OCI-LY7 (cell line): Measurements from ENCODE around the gene RPL7L1. TPM values are rescaled to one million over a fixed set of nuclear protein-coding genes. Genes with fewer than 3 reads are reported as not detected.

Source experiments
- BruUV-seq: library from RNA; stranded (reverse); fragments of 400-500 nt; replicated peaks from 2 replicates; lab custom pipeline; 2021; lab: Mats Ljungman, UMichigan
- CTCF ChIA-PET: fragments of 300-600 bp; sonication (Branson Sonifier 250); formaldehyde crosslinking; loops from one replicate; lab custom pipeline; 2022; ENCODE audit warnings: antibody characterized with exemption; ENCODE audit not compliant: unreplicated experiment; lab: Charles Lee
- POLR2A ChIA-PET: fragments of 300-600 bp; sonication (Branson Sonifier 250); formaldehyde crosslinking; loops from one replicate; lab custom pipeline; 2022; ENCODE audit warnings: antibody characterized with exemption; lab: Charles Lee
- DNase-seq: peaks from one replicate; pipeline ENCODE4 v3.0.0-alpha.2; 2015; ENCODE audit warnings: low spot score
- H2AFZ ChIP-seq: fragments of 200-600 bp; sonication (generic), shearing (Covaris generic); 2 replicates; pipeline ENCODE4 v1.6.1; 2014; ENCODE audit warnings: mild to moderate bottlenecking, antibody characterized with exemption, low read length, moderate library complexity
- H3K27ac ChIP-seq: fragments of 200-600 bp; sonication (generic); 2 replicates; pipeline ENCODE4 v1.5.1; 2014; ENCODE audit warnings: mixed run types, low read depth, mild to moderate bottlenecking, moderate library complexity, low read length, inconsistent platforms; ENCODE audit not compliant: poor library complexity, severe bottlenecking
- H3K36me3 ChIP-seq: fragments of 200-600 bp; sonication (generic); 2 replicates; pipeline ENCODE4 v1.6.1; 2014; ENCODE audit warnings: mild to moderate bottlenecking, antibody characterized with exemption, low read length, moderate library complexity, mixed read lengths; ENCODE audit not compliant: insufficient read depth
- H3K4me1 ChIP-seq: fragments of 200-600 bp; sonication (generic); 2 replicates; pipeline ENCODE4 v1.5.1; 2014; ENCODE audit warnings: mild to moderate bottlenecking, low read length; ENCODE audit not compliant: insufficient read depth, poor library complexity, severe bottlenecking
- H3K4me2 ChIP-seq: fragments of 200-600 bp; sonication (generic); 2 replicates; pipeline ENCODE4 v1.6.1; 2014; ENCODE audit warnings: mild to moderate bottlenecking, low read length
- H3K4me3 ChIP-seq: fragments of 200-600 bp; sonication (generic); 2 replicates; pipeline ENCODE4 v1.5.1; 2014; ENCODE audit warnings: mild to moderate bottlenecking, low read depth, low read length; ENCODE audit not compliant: poor library complexity, severe bottlenecking
- H3K79me2 ChIP-seq: fragments of 200-600 bp; sonication (generic); 2 replicates; pipeline ENCODE4 v1.6.1; 2016; ENCODE audit warnings: low read depth, mild to moderate bottlenecking, low read length, moderate library complexity, mixed read lengths; ENCODE audit not compliant: insufficient read depth
- H3K9me2 ChIP-seq: fragments of 200-600 bp; sonication (generic); 2 replicates; pipeline ENCODE4 v1.6.1; 2016; ENCODE audit warnings: mild to moderate bottlenecking, low read length, mixed read lengths; ENCODE audit not compliant: insufficient read depth
- H3K9me3 ChIP-seq: fragments of 200-600 bp; sonication (generic); 2 replicates; pipeline ENCODE4 v1.6.1; 2014; ENCODE audit warnings: mild to moderate bottlenecking, mixed run types, low read length, mixed read lengths
- H4K20me1 ChIP-seq: fragments of 200-600 bp; sonication (generic); 2 replicates; pipeline ENCODE4 v1.6.1; 2014; ENCODE audit warnings: mild to moderate bottlenecking, antibody characterized with exemption, low read length, moderate library complexity, mixed read lengths; ENCODE audit not compliant: insufficient read depth
- EZH2phosphoT487 ChIP-seq: fragments of 200-600 bp; sonication (generic); IDR thresholded peaks from 2 replicates; pipeline ENCODE4 v1.6.1; 2018; ENCODE audit warnings: low read depth, borderline replicate concordance, mild to moderate bottlenecking, mixed run types, antibody characterized with exemption, low read length, moderate library complexity, mixed read lengths
- intact Hi-C: fragments of 100-400 bp; cut with micrococcal nuclease; formaldehyde crosslinking; loops from one replicate; pipeline ENCODE4 v1.10.0; 2022; ENCODE audit not compliant: unreplicated experiment
- total RNA-seq, 2 experiments: library from RNA; depleted of rRNA in 1 of 2; stranded (reverse); fragments of >200 nt in 1 of 2; shearing (Covaris generic) in 1 of 2; gene quantifications; 2 replicates each; pipeline ENCODE4 v1.2.3, GENCODE V29; 2014 to 2022
- TF ChIP-seq, protein P1 (sequence below): fragments of 200-600 bp; sonication (generic); conservative IDR thresholded peaks from 2 replicates; pipeline ENCODE4 v1.5.1; 2014; ENCODE audit warnings: mild to moderate bottlenecking, antibody characterized with exemption, low read length, moderate library complexity, mixed read lengths

The RPL7L1 gene
- total RNA-seq, 2 experiments from 2014 or later = 101 to 123 TPM

DNA sequence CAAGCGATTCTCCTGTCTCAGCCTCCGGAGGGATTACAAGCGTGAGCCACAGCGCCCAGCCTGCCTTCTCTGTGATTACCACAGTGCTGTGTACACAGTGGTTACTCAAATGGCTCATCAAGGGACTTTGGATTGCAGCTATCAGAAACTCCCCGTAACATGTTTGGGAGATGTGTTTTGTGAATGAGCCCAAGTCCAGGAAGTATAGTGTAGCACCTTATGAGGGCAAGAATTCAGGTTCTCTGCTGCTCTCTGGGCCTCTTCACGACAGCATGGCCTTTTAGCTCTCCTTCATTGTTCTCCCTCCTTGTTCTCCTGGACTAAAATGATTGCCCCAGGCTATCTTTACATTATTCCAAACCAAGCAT, 34.1 kb upstream of the RPL7L1 start:
- TF ChIP-seq, protein P1, sequence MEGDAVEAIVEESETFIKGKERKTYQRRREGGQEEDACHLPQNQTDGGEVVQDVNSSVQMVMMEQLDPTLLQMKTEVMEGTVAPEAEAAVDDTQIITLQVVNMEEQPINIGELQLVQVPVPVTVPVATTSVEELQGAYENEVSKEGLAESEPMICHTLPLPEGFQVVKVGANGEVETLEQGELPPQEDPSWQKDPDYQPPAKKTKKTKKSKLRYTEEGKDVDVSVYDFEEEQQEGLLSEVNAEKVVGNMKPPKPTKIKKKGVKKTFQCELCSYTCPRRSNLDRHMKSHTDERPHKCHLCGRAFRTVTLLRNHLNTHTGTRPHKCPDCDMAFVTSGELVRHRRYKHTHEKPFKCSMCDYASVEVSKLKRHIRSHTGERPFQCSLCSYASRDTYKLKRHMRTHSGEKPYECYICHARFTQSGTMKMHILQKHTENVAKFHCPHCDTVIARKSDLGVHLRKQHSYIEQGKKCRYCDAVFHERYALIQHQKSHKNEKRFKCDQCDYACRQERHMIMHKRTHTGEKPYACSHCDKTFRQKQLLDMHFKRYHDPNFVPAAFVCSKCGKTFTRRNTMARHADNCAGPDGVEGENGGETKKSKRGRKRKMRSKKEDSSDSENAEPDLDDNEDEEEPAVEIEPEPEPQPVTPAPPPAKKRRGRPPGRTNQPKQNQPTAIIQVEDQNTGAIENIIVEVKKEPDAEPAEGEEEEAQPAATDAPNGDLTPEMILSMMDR = no peak
- no peak for TF ChIP-seq EZH2phosphoT487
- ChIA-PET POLR2A (interaction anchor here (0.7 to 1.3 kb wide), 2 partner anchors 15 to 27 kb away, joined by 3 to 4 read pairs; no protein-coding TSS in a partner anchor), CTCF (no interaction called here)
- no peaks in the 10 kb centered on the region for H3K9me3 ChIP-seq
- no peak overlapping the region for H2AFZ ChIP-seq
- H3K36me3 ChIP-seq = peaks cover 28% of the 10 kb centered on the region
- no peaks in the 10 kb centered on the region for H3K79me2 ChIP-seq
- BruUV-seq = no TSS peak
- no peaks in the 10 kb centered on the region for H3K4me1 ChIP-seq
- no peak overlapping the region for H3K4me2 ChIP-seq
- intact Hi-C loops = no loop called here
- H3K9me2 ChIP-seq = no peaks in the 10 kb centered on the region
- DNase-seq = no peak
- no peaks in the 10 kb centered on the region for H4K20me1 ChIP-seq
- H3K4me3 ChIP-seq = no peak overlapping the region
- no peak overlapping the region for H3K27ac ChIP-seq

DNA sequence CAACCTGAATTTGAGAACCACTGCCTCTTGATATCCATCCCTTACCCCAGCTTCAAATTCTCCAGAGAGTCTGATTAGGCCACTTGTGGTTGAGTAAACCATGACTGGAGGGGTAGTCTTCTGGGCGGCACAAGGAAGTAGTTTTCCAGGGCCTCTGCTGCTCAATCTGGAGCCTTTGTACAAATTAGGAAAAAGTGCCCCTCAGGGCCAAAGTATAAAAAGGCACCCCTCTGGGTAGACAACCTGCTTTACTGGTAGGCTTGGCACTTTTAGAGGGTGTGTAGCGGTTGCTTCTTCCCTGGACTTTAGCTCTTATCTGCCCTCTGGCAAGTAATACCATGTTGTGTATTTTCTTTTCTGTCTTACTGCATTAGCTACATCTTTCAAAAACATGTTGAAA, 32.9 kb upstream of the RPL7L1 start:
- H3K4me1 ChIP-seq = no peaks in the 10 kb centered on the region
- no peaks in the 10 kb centered on the region for H3K79me2 ChIP-seq
- DNase-seq = no peak
- ChIA-PET POLR2A (no interaction called here), CTCF (no interaction called here)
- TF ChIP-seq, protein P1 = no peak
- TF ChIP-seq EZH2phosphoT487 = no peak
- BruUV-seq = no TSS peak
- intact Hi-C loops = no loop called here
- no peak overlapping the region for H3K27ac ChIP-seq
- H3K36me3 ChIP-seq = peaks cover 29% of the 10 kb centered on the region
- H3K9me3 ChIP-seq = no peaks in the 10 kb centered on the region
- H3K4me2 ChIP-seq = no peak overlapping the region
- H3K4me3 ChIP-seq = no peak overlapping the region
- H4K20me1 ChIP-seq = no peaks in the 10 kb centered on the region
- H2AFZ ChIP-seq = no peak overlapping the region
- no peaks in the 10 kb centered on the region for H3K9me2 ChIP-seq

DNA sequence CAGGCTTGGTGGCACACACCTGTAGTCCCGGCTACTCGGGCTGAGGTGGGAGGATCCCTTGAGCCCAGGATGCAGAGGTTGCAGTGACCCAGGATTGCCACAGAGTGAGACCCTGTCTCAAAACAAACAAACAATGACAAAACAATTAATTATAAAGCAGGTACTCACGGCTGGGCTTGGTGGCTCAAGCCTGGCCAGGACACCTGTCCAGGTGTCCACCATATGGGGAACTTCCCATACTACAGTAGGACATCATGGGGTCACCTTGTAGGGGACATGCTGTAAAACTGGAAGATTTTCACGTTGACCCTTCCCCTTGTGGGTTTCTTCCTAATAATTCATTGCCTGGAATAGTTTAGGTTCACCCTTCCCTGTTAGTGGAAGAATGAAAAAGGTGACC, 30.7 kb upstream of the RPL7L1 start:
- TF ChIP-seq, protein P1 = no peak
- no peak for TF ChIP-seq EZH2phosphoT487
- Histone ChIP-seq H2AFZ (no peak overlapping the region), H3K27ac (no peak overlapping the region), H3K79me2 (no peaks in the 10 kb centered on the region), H4K20me1 (no peaks in the 10 kb centered on the region), H3K4me1 (no peaks in the 10 kb centered on the region), H3K4me2 (no peak overlapping the region), H3K9me3 (no peaks in the 10 kb centered on the region), H3K9me2 (no peaks in the 10 kb centered on the region), H3K36me3 (peaks cover 45% of the 10 kb centered on the region), H3K4me3 (no peak overlapping the region)
- ChIA-PET CTCF (interaction anchor here (0.6 kb wide), 1 partner anchor 245 kb away, joined by 8 read pairs; no protein-coding TSS in a partner anchor), POLR2A (no interaction called here)
- no TSS peak for BruUV-seq
- intact Hi-C loops = no loop called here
- no peak for DNase-seq
